NCI-H1694 (cell line): ENCODE data around the gene LIPI.
"Not testable (repeated sequence)": the region's sequence is repeated elsewhere in the genome, so short reads cannot be mapped to it uniquely, and the experiment has no call there.

Source experiments
- DNase-seq: peaks from one replicate; lab custom pipeline; 2025; lab: John Stamatoyannopoulos, UW

LIPI gene

GRCh38 chr21:14210738-14211137 is at the start of gene LIPI:
LIPI (minus strand) TSS chr21:14210955; CDS start chr21:14210845, 110 bp downstream.
- no peak for DNase-seq

GRCh38 chr21:14260174-14260764 is 49.5 kb upstream of the LIPI start:
- DNase-seq: no peak

DNA sequence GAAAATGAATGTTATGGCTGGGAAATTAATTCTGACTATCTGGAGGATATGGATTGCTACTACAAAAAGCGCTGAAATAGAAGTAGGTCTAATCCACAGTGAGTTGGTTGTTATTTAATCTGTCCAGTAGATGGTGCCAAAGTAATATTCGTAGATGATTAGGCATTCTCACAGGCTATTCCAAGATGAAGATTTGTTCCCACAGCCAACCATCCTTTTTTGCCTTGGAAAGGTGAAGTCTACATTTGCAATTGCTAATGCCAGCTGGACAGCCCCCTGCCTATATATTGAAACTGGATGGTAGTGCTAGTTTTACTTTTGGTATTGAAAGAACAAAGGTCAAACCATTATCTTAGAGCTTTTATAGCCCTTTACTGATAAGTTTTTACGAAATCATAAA is 49.0 kb upstream of the LIPI start:
- DNase-seq: peak; percentile 79

DNA sequence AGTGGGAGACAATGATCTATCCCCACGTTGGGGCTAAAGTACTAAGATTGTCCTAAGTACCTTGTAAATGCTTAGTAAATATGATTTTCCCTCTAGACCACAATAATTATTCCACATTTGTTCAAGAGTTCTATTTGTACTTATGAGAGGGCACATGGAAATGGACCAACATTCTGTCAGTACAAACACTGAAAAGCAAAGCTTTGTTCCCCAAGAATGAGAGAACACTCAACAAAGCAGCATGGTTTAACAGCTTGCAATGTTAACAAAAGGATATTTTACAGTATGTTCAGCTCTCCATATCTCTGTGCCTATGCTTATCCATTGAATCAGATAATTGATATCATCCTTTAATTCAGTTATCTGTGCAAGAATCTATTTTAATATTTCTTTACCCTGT is 40.6 kb upstream of the LIPI start:
- no peak for DNase-seq

DNA sequence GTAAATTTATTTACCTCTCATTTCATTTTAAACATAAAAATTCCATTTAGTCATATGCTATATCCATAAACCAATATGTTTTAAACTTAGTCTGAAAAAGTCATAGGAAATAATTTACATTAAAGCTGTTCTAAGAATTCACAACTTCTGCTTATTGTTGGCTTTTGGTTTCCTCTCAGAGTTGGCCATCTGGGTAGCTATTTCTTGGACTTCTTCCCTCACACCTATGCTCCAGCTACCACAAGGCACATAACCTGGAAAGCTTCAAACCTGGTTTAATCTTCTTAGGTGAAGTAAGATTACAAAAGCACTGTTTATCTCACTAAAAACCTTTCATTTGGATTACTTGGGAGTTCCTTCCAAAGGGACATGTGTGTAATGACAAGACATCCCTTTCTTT is 35.0 kb upstream of the LIPI start:
- no peak for DNase-seq

DNA sequence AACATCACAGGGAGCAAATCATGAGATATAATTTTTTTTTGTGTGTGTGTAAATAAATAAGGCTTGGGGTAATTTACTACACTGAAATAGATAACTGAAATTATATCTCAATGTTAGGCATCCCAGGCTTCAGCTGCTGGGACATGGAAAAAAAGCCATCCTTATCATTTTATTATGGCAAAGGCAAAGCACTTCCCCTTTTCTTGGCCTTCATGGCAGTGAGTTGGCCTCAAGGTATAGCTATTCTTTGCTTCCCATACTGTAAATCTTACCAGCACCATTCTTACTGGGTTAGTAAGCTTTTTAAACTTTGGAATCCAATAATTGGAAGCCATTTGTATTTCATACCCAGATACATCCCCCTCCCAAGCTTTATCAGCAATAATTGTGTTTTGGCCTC is 34.2 kb upstream of the LIPI start:
- DNase-seq: no peak

DNA sequence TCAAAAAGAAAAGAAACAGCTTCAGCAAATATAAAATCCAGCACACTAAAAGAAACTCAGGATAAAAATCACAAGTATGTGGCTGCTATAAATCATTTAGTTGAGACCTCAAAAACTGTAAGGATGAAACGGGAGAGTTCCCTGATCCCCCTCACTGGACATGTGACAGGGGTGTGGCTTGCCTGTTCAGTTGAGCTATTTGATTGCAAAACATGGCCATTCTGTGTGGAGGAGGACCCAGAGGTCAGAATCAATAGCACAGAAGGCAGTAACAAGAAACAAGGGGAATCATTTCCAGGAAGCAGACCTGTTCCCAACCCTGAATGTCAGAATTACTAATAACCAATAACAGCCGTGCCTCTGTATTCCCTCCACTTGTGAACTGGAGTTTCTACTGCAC is 33.1 kb upstream of the LIPI start:
- no peak for DNase-seq

DNA sequence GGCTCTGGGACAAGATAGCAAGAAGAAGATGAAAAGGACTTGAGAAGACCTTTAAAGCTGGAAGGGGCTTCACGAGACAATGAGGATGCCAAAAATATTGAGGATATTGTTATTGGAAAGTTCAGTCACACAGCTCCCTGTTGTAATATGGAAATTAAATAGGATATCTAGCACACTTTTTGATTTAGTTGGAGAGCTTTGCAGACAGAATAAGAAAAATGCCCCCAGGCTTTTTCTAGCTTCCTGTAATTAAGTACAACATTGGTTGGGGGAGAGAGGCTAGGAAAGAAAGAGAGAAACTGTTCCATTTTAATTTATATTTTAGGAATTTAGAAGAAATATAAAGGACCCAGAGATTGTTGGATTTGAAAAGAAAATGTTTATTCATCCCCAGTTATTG is 32.7 kb upstream of the LIPI start:
- DNase-seq: no peak

- no peak for DNase-seq
These were observed 30.5 kb upstream of the LIPI start for GRCh38 chr21:14241297-14241696.

DNA sequence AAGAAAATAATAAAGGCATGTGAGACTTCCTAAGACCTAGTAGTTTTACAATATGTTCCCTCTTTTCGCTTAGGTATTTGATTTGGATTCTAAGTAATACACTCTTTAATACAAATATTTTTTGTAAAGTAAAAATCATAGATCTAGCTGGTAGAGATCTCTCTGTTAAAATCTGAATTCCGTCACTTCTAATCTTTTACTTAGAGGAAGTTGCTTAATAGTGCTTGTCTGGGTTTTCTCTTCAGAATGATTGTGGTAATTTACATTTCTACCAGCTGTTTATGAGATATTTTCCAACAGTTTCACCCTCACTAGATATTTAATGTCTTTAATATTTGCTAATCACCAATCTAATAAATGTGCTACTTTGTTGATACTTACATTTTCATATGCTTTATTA is 28.5 kb upstream of the LIPI start:
- no peak for DNase-seq

- DNase-seq: no peak
These were observed 25.4 kb upstream of the LIPI start for GRCh38 chr21:14236180-14236579.

GRCh38 chr21:14235101-14235500 is 24.3 kb upstream of the LIPI start:
- DNase-seq: no peak

GRCh38 chr21:14229399-14229798 is 18.6 kb upstream of the LIPI start:
- DNase-seq: no peak

DNA sequence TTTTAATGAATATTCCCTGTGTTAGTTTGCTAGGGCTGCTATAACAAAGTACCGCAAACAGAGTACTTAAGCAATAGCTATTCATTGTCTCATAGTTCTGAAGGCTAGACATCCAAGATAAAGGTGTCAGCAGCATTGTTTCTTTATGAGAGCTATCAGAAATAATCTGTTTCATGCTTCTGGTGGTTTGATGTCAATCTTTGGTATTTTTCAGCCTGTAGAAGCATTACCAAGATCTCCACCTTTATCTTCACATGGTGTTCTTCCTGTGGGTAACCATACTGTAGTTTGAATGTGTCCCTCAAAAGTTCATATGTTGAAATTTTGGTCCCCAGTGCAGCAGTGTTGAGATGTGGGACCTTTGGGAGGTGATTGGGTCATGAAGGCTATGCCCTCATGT is 12.6 kb upstream of the LIPI start:
- no peak for DNase-seq

DNA sequence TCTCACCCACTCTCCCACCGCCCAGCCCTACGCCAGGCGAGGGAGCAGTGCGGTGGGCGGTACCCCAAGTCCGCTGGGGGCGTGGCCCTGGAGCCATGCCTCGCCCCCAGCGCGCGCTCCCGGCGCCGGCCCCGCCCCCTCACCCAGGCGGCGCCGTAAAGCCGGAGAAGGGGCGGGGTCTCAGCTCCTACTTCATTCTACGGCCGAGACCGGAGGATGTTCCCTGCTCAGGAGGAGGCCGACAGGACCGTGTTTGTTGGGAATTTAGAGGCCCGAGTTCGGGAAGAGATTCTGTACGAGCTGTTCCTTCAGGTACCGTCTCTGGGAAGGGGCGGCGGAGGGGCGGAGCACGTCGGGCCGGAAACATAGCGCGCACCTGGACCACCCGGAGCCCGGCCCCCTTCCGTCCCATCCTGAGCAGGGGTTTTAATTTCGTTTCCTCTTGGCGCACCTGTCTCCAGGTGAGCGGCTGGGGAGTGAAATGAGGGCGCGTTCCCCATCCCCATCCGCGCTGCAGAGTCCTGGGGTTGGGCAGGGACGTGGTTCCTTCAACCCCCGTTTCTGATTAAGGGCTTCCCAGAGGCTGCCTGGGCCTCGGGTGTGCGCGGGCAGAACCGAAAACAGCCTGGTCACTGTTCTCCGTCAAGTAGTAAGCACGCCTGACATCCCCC is 5.4 kb upstream of the LIPI start, which contains the start of gene RBM11:
TSS of gene RBM11 (plus strand) at position 187 of the 671 bp plus-strand sequence. CDS start at position 217, 30 bp downstream.
- DNase-seq: no peak

GRCh38 chr21:14213164-14213563 is 2.4 kb upstream of the LIPI start:
- DNase-seq: no peak

GRCh38 chr21:14206222-14206621 is 4.5 kb downstream of the LIPI start:
- DNase-seq: no peak

DNA sequence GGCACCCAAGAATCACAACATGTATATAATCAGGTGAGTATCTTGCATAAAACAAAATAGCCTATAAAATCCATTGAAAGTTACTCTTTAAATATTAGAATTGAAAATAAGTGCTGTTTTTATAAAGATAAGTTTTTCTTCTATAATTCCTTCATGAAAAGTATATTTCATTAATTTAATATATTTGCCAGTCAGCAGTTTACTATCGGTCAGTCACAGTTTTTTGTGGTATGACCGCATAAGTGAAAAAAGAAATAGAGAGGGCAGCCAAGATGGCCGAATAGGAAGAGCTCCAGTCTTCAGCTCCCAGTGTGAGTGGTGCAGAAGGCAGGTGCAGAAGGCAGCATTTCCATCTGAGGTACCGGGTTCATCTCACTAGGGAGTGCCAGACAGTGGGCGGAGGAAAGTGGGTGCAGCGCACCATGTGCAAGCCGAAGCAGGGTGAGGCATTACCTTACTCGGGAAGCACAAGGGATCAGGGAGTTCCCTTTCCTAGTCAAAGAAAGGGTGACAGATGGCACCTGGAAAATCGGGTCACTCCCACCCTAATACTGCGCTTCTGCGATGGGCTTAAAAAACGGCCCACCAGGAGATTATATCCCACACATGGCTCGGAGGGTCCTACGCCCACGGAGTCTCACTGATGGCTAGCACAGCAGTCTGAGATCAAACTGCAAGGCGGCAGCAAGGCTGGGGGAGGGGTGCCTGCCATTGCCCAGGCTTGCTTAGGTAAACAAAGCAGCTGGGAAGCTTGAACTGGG is 44.1 kb downstream of the LIPI start:
- DNase-seq: not testable (repeated sequence)

- no peak for DNase-seq
These were observed 66.8 kb downstream of the LIPI start for GRCh38 chr21:14143999-14144398.

- no peak for DNase-seq
These were observed 86.5 kb downstream of the LIPI start for GRCh38 chr21:14124266-14124665.

DNA sequence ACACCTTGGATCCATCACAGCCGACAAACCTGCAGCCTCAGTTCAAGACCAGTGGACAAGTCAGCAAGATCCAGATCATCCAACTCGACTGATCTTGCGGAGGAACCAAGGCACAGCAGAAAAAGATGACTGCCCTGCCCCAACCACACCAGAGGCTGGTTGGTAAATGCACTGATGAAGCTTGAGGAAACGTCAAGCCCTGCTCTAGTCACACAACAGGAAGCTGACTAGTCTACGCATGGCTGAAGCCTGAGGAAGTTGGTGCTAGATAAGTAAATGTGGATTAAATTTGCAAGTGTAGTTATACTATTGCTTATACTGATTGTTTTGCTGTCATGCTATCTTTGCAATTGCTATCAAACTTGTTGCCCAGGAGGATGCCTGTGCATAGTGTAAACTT is 89.0 kb downstream of the LIPI start:
- no peak for DNase-seq

- DNase-seq: peak; percentile 64
These were observed 90.5 kb downstream of the LIPI start for GRCh38 chr21:14120091-14120734.

GRCh38 chr21:14119038-14119437 is 91.7 kb downstream of the LIPI start:
- no peak for DNase-seq
